ENCODE data around the gene B4GALT1. TPM values are rescaled to one million over a fixed set of nuclear protein-coding genes. Genes with fewer than 3 reads are reported as not detected.

Gene B4GALT1
- total and polyA plus RNA-seq, 2 of the 8 experiments (the other 6 are each of a cell fraction or from before 2014, with no cell fraction given), result 12.8 to 18.2 TPM

DNA sequence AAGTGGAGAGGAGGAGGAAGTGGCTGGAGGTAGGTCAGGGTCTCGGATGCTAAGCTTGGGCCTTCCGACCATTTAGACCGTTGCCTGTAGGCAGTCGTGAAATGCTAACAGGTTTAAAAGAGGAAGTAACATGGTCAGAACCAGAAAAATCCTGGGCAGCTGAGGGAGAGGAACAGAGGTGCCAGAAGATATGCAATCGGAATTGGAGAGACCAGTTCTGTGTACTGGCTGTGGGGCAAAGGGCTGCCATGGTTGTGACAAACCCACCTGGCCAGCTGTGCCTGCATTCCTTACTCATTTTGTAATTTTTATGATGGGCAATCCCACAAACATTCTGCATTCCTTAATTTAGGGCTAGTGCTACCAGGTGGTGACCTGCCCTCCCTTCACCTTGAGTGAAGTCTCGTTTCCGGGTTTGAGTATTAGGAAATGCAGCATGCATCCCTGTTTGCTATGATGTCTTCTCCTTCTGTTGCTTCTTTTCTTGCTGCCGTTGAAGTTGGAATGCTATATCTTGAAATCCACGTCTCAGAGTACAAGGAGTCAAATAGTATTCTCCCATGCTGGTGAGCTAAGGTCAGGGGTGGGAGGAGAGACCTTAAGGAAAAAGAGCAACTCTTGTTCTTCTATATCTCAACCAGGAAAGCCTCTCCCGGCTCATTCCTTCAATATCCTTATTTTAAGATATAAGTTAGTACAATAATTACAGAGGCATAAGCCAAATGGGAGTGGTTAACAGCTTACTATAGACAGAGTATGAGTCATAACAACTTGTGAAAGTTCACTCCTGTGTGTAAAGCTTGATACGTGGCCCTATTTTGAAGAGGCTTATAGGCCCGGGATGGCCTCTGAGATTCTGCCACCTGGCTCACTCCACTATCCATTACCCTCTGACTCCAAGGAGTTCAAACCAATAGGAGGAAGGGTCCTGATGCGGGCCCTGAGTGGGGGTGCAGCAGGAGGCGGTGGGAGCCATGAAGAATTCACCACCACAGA, 37.0 kb downstream of the B4GALT1 start:
- Histone ChIP-seq H3K9me3 (ENCODE audit: insufficient read depth in 2 of 2, low read depth in 1 of 2, low read length in 1 of 2) (no peaks in the 10 kb centered on the region; a peak in 1 of 4 replicates), H2BK12ac (ENCODE audit: low read depth, low read length) (no peak overlapping the region), H3K4me3 (ENCODE audit: extremely low read depth in 1 of 4, insufficient read depth in 2 of 4, low read depth in 3 of 4, low read length in 4 of 4) (no peak overlapping the region), H2BK120ac (replicated peaks; ENCODE audit: low read depth, low read length) (no peak overlapping the region), H3K27ac (ENCODE audit: low read depth, low read length) (no peak overlapping the region), H3K27me3 (replicated peaks in 1 of 4; ENCODE audit: control insufficient read depth in 3 of 4, extremely low read depth in 1 of 4, insufficient read depth in 3 of 4, low read length in 3 of 4) (no peaks in the 10 kb centered on the region), H3K4ac (replicated peaks; ENCODE audit: insufficient read length, low read depth, low read length) (no peak overlapping the region), H3K14ac (ENCODE audit: insufficient read length) (no peak overlapping the region), H3K18ac (ENCODE audit: extremely low read depth, low read length) (no peak overlapping the region), H2AFZ (ENCODE audit: low read length) (no peak overlapping the region), H2BK5ac (ENCODE audit: low read depth, low read length) (no peak overlapping the region), H3K4me1 (replicated peaks in 1 of 4; ENCODE audit: control insufficient read depth in 3 of 4, insufficient read depth in 4 of 4, low read length in 3 of 4) (no peaks in the 10 kb centered on the region), H4K5ac (ENCODE audit: insufficient read length, low read depth, low read length) (no peak overlapping the region), H3K4me2 (ENCODE audit: insufficient read depth in 1 of 2, low read depth in 2 of 2, low read length in 2 of 2) (no peak overlapping the region), H4K91ac (replicated peaks; ENCODE audit: insufficient read length, low read length) (no peak overlapping the region), H3K9ac (replicated peaks in 1 of 4; ENCODE audit: extremely low read depth in 1 of 4, low read depth in 3 of 4, low read length in 3 of 4) (no peak overlapping the region), H3K23me2 (ENCODE audit: low read depth, low read length) (no peaks in the 10 kb centered on the region), H3K36me3 (ENCODE audit: control insufficient read depth in 2 of 4, insufficient read depth in 4 of 4, low read length in 3 of 4) (no peaks in the 10 kb centered on the region), H3K79me2 (ENCODE audit: control insufficient read depth in 1 of 2, insufficient read depth in 2 of 2, low read length in 2 of 2) (no peaks in the 10 kb centered on the region), H2BK15ac (ENCODE audit: low read length) (no peak overlapping the region), H2AK5ac (ENCODE audit: low read depth, low read length) (no peak overlapping the region), H4K20me1 (replicated peaks in 1 of 2; ENCODE audit: control insufficient read depth in 1 of 2, insufficient read depth in 2 of 2, low read length in 2 of 2) (peaks cover 2 to 3% of the 10 kb centered on the region in 2 experiments), H3K79me1 (ENCODE audit: low read depth, low read length) (no peaks in the 10 kb centered on the region), H4K8ac (ENCODE audit: extremely low read depth, insufficient read depth, low read length) (no peak overlapping the region), H3K56ac (replicated peaks; ENCODE audit: insufficient read length, low read depth, low read length) (no peak overlapping the region), H2BK20ac (ENCODE audit: low read length) (no peak overlapping the region), H3K23ac (ENCODE audit: insufficient read length) (no peak overlapping the region)
- POLR2A ChIA-PET (ENCODE audit: partially characterized antibody), result interaction anchor here (0.8 to 1.3 kb wide), 2 partner anchors 9 to 133 kb away, joined by 3 read pairs; no protein-coding TSS in a partner anchor
- no peak for FAIRE-seq
- 87% methylated on average over 14 of the region's 14 CpGs; no CpG with 5 or more reads in 1 of the 2 experiments for WGBS, 2 experiments (ENCODE audit: extremely low coverage in 1 of 2, insufficient coverage in 1 of 2, insufficient read length in 1 of 2, insufficient replicate concordance in 2 of 2, low coverage in 1 of 2, low lambda C conversion rate in 2 of 2, missing lambda C conversion rate in 1 of 2)
- CTCF ChIA-PET (ENCODE audit: partially characterized antibody), result interaction anchor here (0.7 to 1.6 kb wide), 4 partner anchors 8 to 73 kb away, joined by 3 to 4 read pairs (median 3); no protein-coding TSS in a partner anchor
- no peak for DNase-seq (ENCODE audit: low read depth in 1 of 2, low spot score in 2 of 2)
- TF ChIP-seq GTF2F1 (IDR thresholded peaks at IDR 0.05; ENCODE audit: borderline replicate concordance, low read depth, low read length) (no peak), RAD21 (IDR thresholded peaks at IDR 0.05 in 1 of 2, conservative IDR thresholded peaks at IDR 0.05 in 1 of 2; ENCODE audit: low read depth in 2 of 2, low read length in 2 of 2) (no peak), SIN3A (conservative IDR thresholded peaks at IDR 0.05 in 1 of 2, IDR thresholded peaks at IDR 0.05 in 1 of 2; ENCODE audit: low read depth in 1 of 2, low read length in 2 of 2) (no peak), CTBP2 (IDR thresholded peaks at IDR 0.05; ENCODE audit: borderline replicate concordance, insufficient read depth, insufficient read length, low read length) (no peak), SUZ12 (IDR thresholded peaks at IDR 0.05; ENCODE audit: low read length) (no peak), SIX5 (IDR thresholded peaks at IDR 0.05; ENCODE audit: low read depth, low read length) (no peak), FOSL1 (IDR thresholded peaks at IDR 0.05; ENCODE audit: insufficient read depth, low read depth, low read length) (no peak)
- TF ChIP-seq, protein P1, sequence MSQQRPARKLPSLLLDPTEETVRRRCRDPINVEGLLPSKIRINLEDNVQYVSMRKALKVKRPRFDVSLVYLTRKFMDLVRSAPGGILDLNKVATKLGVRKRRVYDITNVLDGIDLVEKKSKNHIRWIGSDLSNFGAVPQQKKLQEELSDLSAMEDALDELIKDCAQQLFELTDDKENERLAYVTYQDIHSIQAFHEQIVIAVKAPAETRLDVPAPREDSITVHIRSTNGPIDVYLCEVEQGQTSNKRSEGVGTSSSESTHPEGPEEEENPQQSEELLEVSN (IDR thresholded peaks at IDR 0.05), result no peak
- TF ChIP-seq, protein P2, sequence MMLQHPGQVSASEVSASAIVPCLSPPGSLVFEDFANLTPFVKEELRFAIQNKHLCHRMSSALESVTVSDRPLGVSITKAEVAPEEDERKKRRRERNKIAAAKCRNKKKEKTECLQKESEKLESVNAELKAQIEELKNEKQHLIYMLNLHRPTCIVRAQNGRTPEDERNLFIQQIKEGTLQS (IDR thresholded peaks at IDR 0.05; ENCODE audit: insufficient read depth, low read depth, low read length), result no peak
